ENCODE results near the gene PPP3R1.
"Not testable (repeated sequence)": the region's sequence is repeated elsewhere in the genome, so short reads cannot be mapped to it uniquely, and the experiment has no call there.

Gene PPP3R1

DNA sequence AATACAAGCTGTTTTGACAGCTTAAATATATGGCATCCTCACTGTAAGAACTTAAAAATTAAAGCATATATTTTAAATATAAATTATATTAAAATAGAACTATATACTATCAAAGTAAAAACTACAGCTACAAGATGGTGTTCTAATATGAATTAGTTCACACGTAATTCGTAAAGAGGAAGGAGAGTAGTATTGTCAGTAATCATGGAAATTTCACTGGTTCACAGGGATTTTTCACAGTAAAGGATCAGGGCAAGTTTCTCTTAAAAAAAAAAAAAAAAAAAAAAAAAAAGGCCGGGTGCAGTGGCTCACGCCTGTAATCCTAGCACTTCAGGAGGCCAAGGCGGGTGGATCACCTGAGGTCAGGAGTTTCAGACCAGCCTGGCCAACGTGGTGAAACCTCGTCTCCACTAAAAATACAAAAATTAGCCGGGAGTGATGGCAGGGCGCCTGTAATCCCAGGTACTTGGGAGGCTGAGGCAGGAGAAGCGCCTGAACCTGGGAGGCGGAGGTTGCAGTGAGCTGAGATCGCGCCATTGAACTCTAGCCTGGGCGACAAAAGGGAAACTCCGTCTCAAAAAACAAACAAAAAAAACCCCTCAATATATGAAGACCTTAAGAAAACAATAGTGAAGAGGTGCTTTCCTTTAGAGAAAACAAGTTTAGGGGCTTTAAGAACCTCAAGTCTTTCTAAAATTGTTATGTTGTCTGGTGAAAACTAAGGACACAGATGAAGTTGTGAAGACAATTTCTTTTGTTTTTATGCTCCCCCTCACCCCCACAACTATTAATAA is 62.1 kb downstream of the PPP3R1 start:
- Histone ChIP-seq H3K27ac (ENCODE audit: low read length) (no peak overlapping the region), H3K27me3 (ENCODE audit: control insufficient read depth, insufficient read depth, low read length) (no peaks in the 10 kb centered on the region), H3K4me3 (ENCODE audit: low read length) (no peak overlapping the region), H3K9me3 (ENCODE audit: control insufficient read depth, insufficient read depth, low read length) (no peaks in the 10 kb centered on the region), H3K36me3 (ENCODE audit: control insufficient read depth, insufficient read depth, low read length) (no peaks in the 10 kb centered on the region), H3K4me1 (ENCODE audit: control insufficient read depth, insufficient read depth, low read length) (no peaks in the 10 kb centered on the region)
- no peak for DNase-seq (ENCODE audit: low read depth, low spot score)
- WGBS (ENCODE audit: insufficient coverage, insufficient read length) = no CpG with 5 or more reads among the region's 15 CpGs

DNA sequence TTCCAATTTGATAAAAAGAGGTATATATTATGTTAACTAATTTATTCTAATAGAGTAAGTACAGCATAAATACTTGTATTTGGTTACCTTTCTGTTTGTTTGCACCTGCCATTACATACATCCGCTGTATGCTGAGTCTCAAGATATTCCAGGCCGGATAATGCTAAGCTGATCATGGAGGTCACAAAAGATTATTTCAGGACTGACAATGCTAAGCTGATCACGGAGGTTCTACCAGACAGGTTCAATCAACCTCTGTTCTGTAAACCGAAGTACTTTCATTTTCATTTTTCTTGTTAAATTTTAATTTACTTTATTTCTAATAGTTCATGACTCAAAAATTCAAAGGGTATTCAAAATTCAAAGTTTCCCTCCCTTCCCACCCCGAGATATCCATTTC is 63.5 kb downstream of the PPP3R1 start:
- H3K4me1 ChIP-seq (ENCODE audit: control insufficient read depth, insufficient read depth, low read length) = no peaks in the 10 kb centered on the region
- WGBS (ENCODE audit: insufficient coverage, insufficient read length) = no CpG with 5 or more reads among the region's 5 CpGs
- H3K27ac ChIP-seq (ENCODE audit: low read length) = no peak overlapping the region
- no peak for DNase-seq (ENCODE audit: low read depth, low spot score)
- no peaks in the 10 kb centered on the region for H3K27me3 ChIP-seq (ENCODE audit: control insufficient read depth, insufficient read depth, low read length)
- no peaks in the 10 kb centered on the region for H3K9me3 ChIP-seq (ENCODE audit: control insufficient read depth, insufficient read depth, low read length)
- no peaks in the 10 kb centered on the region for H3K36me3 ChIP-seq (ENCODE audit: control insufficient read depth, insufficient read depth, low read length)
- no peak overlapping the region for H3K4me3 ChIP-seq (ENCODE audit: low read length)

DNA sequence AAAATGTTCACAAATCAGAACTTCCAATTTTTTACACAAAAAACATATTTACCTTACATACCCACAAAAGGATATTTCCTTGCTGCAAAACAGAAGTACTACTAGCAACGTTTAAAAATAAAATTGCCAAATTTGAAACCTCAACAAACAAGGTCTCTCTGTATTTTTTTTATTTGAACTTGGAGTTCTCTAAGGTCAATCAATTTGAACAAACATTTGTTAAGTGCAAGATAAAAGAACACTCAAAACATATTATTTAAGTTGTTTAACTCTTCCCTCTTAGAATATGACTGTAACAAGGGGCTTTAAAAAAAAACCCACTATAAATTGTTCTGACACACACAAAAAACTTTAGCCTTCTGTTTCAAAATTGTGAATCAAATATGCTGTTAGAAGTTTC is 65.0 kb downstream of the PPP3R1 start:
- Histone ChIP-seq H3K27me3 (ENCODE audit: control insufficient read depth, insufficient read depth, low read length) (no peaks in the 10 kb centered on the region), H3K27ac (ENCODE audit: low read length) (no peak overlapping the region), H3K36me3 (ENCODE audit: control insufficient read depth, insufficient read depth, low read length) (peaks cover 2% of the 10 kb centered on the region; the same call in 1 of the 2 replicates), H3K4me1 (ENCODE audit: control insufficient read depth, insufficient read depth, low read length) (no peaks in the 10 kb centered on the region), H3K4me3 (ENCODE audit: low read length) (no peak overlapping the region), H3K9me3 (ENCODE audit: control insufficient read depth, insufficient read depth, low read length) (no peaks in the 10 kb centered on the region)
- no peak for DNase-seq (ENCODE audit: low read depth, low spot score)
- 100% methylated on average over 1 of the region's 1 CpG for WGBS (ENCODE audit: insufficient coverage, insufficient read length)

DNA sequence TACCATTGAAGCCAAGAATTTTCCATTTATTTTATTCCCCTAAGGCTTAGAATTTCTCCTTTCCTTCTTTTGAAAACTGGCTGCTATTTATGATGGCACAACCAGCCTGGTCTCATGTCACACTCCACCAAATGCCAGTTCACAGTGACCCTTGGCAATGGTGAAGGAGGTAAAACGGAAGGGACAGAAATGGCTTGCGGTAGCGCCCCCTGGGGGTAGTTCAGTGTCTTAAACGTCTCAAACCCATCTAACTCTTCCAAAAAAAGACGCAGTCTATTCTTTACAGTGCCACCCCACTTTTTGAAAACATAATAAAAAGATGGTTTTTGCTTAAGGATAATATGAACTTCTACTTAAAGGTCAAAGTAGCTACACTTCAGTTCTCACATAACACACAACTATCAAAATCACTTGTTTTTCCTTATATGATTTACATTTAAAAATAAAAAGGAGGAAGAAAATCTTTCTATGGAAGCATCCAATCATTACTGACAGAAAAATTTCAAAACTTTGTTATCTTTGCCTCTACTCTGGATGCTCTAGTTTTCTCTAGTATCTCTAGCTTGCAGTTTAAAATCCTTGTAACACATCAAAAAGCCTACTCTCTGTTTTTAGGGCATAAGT is 66.7 kb downstream of the PPP3R1 start:
- peak; percentile 55 for DNase-seq (ENCODE audit: low read depth, low spot score)
- no peaks in the 10 kb centered on the region for H3K27me3 ChIP-seq (ENCODE audit: control insufficient read depth, insufficient read depth, low read length)
- H3K4me1 ChIP-seq (ENCODE audit: control insufficient read depth, insufficient read depth, low read length) = no peaks in the 10 kb centered on the region
- H3K9me3 ChIP-seq (ENCODE audit: control insufficient read depth, insufficient read depth, low read length) = no peaks in the 10 kb centered on the region
- no peak overlapping the region for H3K27ac ChIP-seq (ENCODE audit: low read length)
- no peak overlapping the region for H3K4me3 ChIP-seq (ENCODE audit: low read length)
- WGBS (ENCODE audit: insufficient coverage, insufficient read length) = no CpG with 5 or more reads among the region's 5 CpGs
- H3K36me3 ChIP-seq (ENCODE audit: control insufficient read depth, insufficient read depth, low read length) = peaks cover 2% of the 10 kb centered on the region; the same call in 1 of the 2 replicates

DNA sequence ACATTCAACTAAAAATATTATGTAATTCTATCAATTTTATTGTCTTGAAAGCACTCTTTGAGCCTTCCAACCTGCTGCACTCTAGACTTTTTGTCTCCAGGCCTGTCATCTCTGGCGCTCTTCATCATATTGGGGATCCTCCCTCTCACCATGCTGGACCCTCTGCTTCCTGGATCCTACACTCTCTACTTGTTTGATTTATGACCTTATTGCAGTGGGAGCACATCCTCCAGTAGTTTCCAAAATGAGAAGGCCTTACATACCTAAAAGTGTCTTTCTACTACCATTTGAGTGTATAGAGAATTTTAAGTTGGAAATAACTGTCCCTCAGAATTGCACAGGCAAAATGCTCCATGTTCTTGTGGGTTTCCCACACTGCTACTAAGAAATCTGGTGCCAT is 69.4 kb downstream of the PPP3R1 start:
- Histone ChIP-seq H3K4me1 (ENCODE audit: control insufficient read depth, insufficient read depth, low read length) (no peaks in the 10 kb centered on the region), H3K27ac (ENCODE audit: low read length) (no peak overlapping the region), H3K27me3 (ENCODE audit: control insufficient read depth, insufficient read depth, low read length) (no peaks in the 10 kb centered on the region), H3K36me3 (ENCODE audit: control insufficient read depth, insufficient read depth, low read length) (peaks cover 2% of the 10 kb centered on the region; the same call in 1 of the 2 replicates), H3K9me3 (ENCODE audit: control insufficient read depth, insufficient read depth, low read length) (no peaks in the 10 kb centered on the region), H3K4me3 (ENCODE audit: low read length) (no peak overlapping the region)
- DNase-seq (ENCODE audit: low read depth, low spot score) = no peak
- no CpG with 5 or more reads among the region's 1 CpG for WGBS (ENCODE audit: insufficient coverage, insufficient read length)

DNA sequence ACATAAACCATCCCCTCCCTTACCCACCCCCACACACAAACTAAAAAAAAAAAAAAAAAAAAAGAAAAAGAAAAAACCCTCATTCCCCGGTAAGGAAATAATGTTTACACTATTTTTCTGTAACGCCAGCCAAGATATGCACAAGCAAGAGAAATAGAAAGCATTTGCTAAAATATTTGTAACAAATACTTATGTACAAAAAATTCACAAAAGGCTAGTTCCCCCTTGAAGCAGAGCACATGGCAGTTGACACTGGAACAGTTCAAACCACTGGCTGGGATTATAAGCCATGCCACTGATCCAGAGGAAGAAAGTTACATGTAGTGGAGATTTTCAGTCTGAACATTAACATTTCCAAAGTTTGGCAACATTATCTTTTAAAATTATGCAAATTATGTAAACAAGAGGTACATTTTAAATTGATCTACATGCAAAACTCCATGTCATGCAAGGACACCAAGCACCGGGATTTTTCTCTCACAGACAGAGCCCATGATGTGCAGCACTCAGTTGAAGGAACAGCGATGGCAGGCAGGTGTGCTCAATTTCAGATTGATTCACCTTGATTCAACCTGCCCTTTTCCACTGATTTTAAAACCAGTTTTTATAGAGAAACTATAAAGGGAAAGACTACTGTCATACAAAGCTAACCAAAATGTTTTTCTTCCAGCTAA is 73.2 kb downstream of the PPP3R1 start:
- no peaks in the 10 kb centered on the region for H3K27me3 ChIP-seq (ENCODE audit: control insufficient read depth, insufficient read depth, low read length)
- no peaks in the 10 kb centered on the region for H3K9me3 ChIP-seq (ENCODE audit: control insufficient read depth, insufficient read depth, low read length)
- peaks cover 2% of the 10 kb centered on the region; the same call in 1 of the 2 replicates for H3K36me3 ChIP-seq (ENCODE audit: control insufficient read depth, insufficient read depth, low read length)
- no peak overlapping the region for H3K27ac ChIP-seq (ENCODE audit: low read length)
- WGBS (ENCODE audit: insufficient coverage, insufficient read length) = no CpG with 5 or more reads among the region's 4 CpGs
- no peaks in the 10 kb centered on the region for H3K4me1 ChIP-seq (ENCODE audit: control insufficient read depth, insufficient read depth, low read length)
- DNase-seq (ENCODE audit: low read depth, low spot score) = no peak
- H3K4me3 ChIP-seq (ENCODE audit: low read length) = no peak overlapping the region

DNA sequence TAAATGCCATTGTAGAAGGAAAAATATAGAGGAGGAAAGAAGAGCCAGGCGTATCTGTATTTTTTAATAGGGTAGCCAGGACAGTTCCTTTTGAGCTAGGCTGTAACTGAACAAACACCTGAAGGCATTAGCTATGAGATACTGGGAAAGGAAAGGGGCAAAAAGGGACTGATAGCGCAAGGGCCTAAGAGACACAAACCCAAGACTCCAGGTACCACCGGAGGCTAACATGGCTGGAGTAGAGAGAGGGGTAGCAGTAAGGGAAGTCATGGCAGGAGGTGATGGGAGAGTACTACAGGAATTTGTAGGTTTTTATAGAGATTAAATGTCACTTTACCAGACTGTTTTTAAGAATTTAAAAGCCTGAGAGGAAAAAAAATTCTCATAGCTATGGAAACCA is 73.9 kb downstream of the PPP3R1 start:
- DNase-seq (ENCODE audit: low read depth, low spot score) = no peak
- H3K4me1 ChIP-seq (ENCODE audit: control insufficient read depth, insufficient read depth, low read length) = no peaks in the 10 kb centered on the region
- H3K36me3 ChIP-seq (ENCODE audit: control insufficient read depth, insufficient read depth, low read length) = peaks cover 2% of the 10 kb centered on the region; the same call in 1 of the 2 replicates

DNA sequence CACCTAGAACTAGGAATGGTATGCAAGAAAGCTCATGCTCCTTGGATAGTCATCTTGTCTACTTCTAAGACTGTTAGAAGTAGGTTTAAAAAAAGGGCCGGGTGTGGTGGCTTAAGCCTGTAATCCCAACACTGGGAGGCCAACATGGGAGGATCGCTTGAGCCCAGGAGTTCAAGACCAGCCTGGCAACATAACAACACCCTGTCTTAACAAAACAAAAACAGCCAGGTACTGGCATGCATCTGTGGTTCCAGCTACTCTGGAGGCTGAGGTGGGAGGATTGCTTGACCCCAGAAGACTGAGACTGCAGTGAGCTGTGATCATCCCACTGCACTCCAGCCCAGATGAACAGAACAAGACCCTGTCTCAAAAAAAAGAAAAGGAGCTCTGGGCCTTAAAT is 74.8 kb downstream of the PPP3R1 start:
- Histone ChIP-seq H3K27me3 (ENCODE audit: control insufficient read depth, insufficient read depth, low read length) (no peaks in the 10 kb centered on the region), H3K4me1 (ENCODE audit: control insufficient read depth, insufficient read depth, low read length) (no peaks in the 10 kb centered on the region), H3K4me3 (ENCODE audit: low read length) (no peak overlapping the region), H3K36me3 (ENCODE audit: control insufficient read depth, insufficient read depth, low read length) (no peaks in the 10 kb centered on the region; the same call in 1 of the 2 replicates), H3K27ac (ENCODE audit: low read length) (no peak overlapping the region), H3K9me3 (ENCODE audit: control insufficient read depth, insufficient read depth, low read length) (no peaks in the 10 kb centered on the region)
- no CpG with 5 or more reads among the region's 2 CpGs for WGBS (ENCODE audit: insufficient coverage, insufficient read length)
- DNase-seq (ENCODE audit: low read depth, low spot score) = no peak

More for the DNA sequence above, 73.9 kb downstream of the PPP3R1 start:
- Histone ChIP-seq H3K27ac (ENCODE audit: low read length) (no peak overlapping the region), H3K27me3 (ENCODE audit: control insufficient read depth, insufficient read depth, low read length) (no peaks in the 10 kb centered on the region), H3K4me3 (ENCODE audit: low read length) (no peak overlapping the region), H3K9me3 (ENCODE audit: control insufficient read depth, insufficient read depth, low read length) (no peaks in the 10 kb centered on the region)
- no CpG with 5 or more reads among the region's 3 CpGs for WGBS (ENCODE audit: insufficient coverage, insufficient read length)

DNA sequence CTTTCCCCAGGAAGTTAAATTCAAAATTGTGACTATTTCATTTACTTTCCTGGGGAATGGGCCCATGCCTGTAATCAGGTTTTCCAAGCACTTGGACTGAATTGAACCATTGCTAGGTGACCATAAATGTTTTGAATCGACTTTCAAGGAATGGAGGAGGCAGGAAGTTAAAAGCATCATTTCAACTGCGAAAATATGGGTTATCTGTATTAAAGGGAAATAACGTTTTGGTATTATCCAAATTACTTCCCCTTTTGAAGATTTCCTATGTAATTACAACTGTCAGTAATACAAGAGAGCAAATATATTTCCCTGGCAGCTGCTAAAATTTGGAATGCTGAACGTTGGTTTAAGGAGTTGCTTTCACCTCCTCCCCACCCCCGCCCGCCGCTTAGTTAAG is 75.7 kb downstream of the PPP3R1 start:
- no peak for DNase-seq (ENCODE audit: low read depth, low spot score)
- no peaks in the 10 kb centered on the region; the same call in 1 of the 2 replicates for H3K36me3 ChIP-seq (ENCODE audit: control insufficient read depth, insufficient read depth, low read length)

DNA sequence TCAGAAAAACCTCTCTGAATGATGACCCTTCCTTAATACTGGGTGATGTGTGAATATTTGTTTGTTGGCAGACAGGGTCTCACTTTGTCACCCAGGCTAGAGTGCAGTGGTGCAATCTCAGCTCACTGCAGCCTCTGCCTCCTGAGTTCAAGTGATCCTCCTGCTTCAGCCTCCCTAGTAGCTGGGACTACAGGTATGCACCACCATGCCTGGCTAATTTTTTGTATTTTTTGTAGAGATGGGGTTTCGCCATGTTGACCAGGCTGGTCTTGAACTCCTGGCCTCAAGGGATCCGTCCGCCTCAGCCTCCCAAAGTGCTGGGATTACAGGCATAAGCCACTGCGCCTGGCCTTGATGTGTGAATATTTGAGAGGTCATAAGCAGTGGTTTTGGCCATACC is 77.1 kb downstream of the PPP3R1 start:
- H3K27me3 ChIP-seq (ENCODE audit: control insufficient read depth, insufficient read depth, low read length); H3K36me3 ChIP-seq (ENCODE audit: control insufficient read depth, insufficient read depth, low read length); H3K4me1 ChIP-seq (ENCODE audit: control insufficient read depth, insufficient read depth, low read length); H3K27ac ChIP-seq (ENCODE audit: low read length); H3K4me3 ChIP-seq (ENCODE audit: low read length); H3K9me3 ChIP-seq (ENCODE audit: control insufficient read depth, insufficient read depth, low read length); DNase-seq (ENCODE audit: low read depth, low spot score): not testable (repeated sequence)
- no CpG with 5 or more reads among the region's 4 CpGs for WGBS (ENCODE audit: insufficient coverage, insufficient read length)

More for the DNA sequence above, 75.7 kb downstream of the PPP3R1 start:
- no CpG with 5 or more reads among the region's 7 CpGs for WGBS (ENCODE audit: insufficient coverage, insufficient read length)
- H3K9me3 ChIP-seq (ENCODE audit: control insufficient read depth, insufficient read depth, low read length) = no peaks in the 10 kb centered on the region
- no peak overlapping the region for H3K27ac ChIP-seq (ENCODE audit: low read length)
- no peak overlapping the region for H3K4me3 ChIP-seq (ENCODE audit: low read length)
- no peaks in the 10 kb centered on the region for H3K27me3 ChIP-seq (ENCODE audit: control insufficient read depth, insufficient read depth, low read length)
- no peaks in the 10 kb centered on the region for H3K4me1 ChIP-seq (ENCODE audit: control insufficient read depth, insufficient read depth, low read length)
